Measurements from ENCODE around the gene XPA.

The XPA gene

DNA sequence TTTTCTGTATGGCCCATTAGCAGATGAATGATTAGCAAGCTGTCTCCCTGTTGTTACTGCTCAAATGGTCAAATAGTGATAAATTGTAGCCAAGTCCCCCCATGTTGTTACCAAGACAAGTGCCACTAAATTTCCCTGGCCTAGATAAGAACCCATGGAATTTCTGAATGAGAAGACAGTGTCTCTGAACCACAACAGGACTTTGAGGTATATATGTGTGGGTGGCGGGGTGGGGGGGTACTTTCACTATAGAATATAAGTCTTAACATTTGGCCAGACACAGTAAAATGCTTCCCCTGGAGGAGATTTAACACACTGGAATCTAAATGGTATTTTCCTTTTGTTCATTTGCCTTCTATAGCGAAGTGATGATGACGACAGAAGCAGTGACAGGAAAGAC lies 28.7 kb downstream of the XPA start:
- ChIA-PET POLR2A (no interaction called here), CTCF (no interaction called here)
- TF ChIP-seq L3MBTL2 (conservative IDR thresholded peaks at IDR 0.05) = no peak
- TF ChIP-seq FOXA1 (IDR thresholded peaks at IDR 0.05) = no peak
- TF ChIP-seq TARDBP (IDR thresholded peaks at IDR 0.05) = no peak
- no peak for TF ChIP-seq LEF1 (IDR thresholded peaks at IDR 0.05; ENCODE audit: borderline replicate concordance)
- TF ChIP-seq CTBP1 (IDR thresholded peaks at IDR 0.05; ENCODE audit: borderline replicate concordance) = no peak
- TF ChIP-seq SP1 (IDR thresholded peaks at IDR 0.05) = no peak
- TF ChIP-seq SUZ12 (IDR thresholded peaks at IDR 0.05) = no peak
- TF ChIP-seq ARNT (IDR thresholded peaks at IDR 0.05) = no peak
- no peak for TF ChIP-seq BHLHE40 (IDR thresholded peaks at IDR 0.05; ENCODE audit: borderline replicate concordance)
- TF ChIP-seq FOXM1 (IDR thresholded peaks at IDR 0.05; ENCODE audit: borderline replicate concordance) = no peak
- no peak for TF ChIP-seq HDGF (IDR thresholded peaks at IDR 0.05; ENCODE audit: borderline replicate concordance)
- no peak for TF ChIP-seq NFRKB (IDR thresholded peaks at IDR 0.05)
- TF ChIP-seq, protein P1, sequence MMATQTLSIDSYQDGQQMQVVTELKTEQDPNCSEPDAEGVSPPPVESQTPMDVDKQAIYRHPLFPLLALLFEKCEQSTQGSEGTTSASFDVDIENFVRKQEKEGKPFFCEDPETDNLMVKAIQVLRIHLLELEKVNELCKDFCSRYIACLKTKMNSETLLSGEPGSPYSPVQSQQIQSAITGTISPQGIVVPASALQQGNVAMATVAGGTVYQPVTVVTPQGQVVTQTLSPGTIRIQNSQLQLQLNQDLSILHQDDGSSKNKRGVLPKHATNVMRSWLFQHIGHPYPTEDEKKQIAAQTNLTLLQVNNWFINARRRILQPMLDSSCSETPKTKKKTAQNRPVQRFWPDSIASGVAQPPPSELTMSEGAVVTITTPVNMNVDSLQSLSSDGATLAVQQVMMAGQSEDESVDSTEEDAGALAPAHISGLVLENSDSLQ (IDR thresholded peaks at IDR 0.05) = no peak
- TF ChIP-seq ELF4 (IDR thresholded peaks at IDR 0.05) = no peak
- TF ChIP-seq FOXK2 (IDR thresholded peaks at IDR 0.05) = no peak
- no peak for TF ChIP-seq ZNF384 (IDR thresholded peaks at IDR 0.05)
- no peak for DNase-seq (ENCODE audit: extremely low spot score)

DNA sequence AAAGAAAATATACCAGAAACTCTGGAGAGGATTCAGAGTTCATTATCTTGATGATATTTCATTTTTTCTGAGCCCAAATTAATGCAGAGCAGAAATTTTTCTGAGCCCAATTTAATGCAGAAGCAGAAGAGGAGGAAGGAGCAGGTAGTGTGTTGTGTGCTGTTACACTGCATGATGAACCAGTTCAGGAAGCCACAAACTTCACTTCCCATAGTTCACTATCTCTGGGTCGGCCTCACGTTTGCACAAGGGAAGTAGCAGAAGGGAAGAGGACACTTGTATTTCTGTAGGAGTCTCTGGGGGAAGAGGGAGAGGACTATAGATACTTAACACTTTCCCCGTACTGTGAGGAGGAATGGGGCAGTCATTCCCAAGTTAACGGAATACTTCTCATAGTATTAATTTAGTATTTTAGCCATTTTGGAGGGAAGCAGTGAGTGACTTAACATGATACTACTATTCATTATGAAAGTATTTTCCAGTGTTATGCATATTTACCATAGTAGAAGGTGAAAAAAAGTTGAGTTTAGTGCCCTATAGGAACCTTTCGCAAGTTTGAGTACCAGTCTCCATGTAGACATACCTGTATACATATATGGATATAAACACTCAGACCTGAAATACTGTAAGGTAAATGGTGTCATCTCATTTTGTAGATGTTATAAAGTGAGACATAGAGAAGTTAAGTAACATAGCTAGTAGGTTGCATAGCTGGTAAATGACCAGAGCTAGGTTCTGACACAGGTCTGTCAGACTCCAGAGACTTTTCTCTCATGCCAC lies 30.0 kb downstream of the XPA start:
- ChIA-PET CTCF (no interaction called here), POLR2A (no interaction called here)
- no peak for DNase-seq (ENCODE audit: extremely low spot score)
- TF ChIP-seq SUZ12 (IDR thresholded peaks at IDR 0.05) (no peak), L3MBTL2 (conservative IDR thresholded peaks at IDR 0.05) (no peak), SP1 (IDR thresholded peaks at IDR 0.05) (no peak), ELF4 (IDR thresholded peaks at IDR 0.05) (no peak), ARNT (IDR thresholded peaks at IDR 0.05) (no peak), FOXA1 (IDR thresholded peaks at IDR 0.05) (no peak), ZNF384 (IDR thresholded peaks at IDR 0.05) (no peak), TARDBP (IDR thresholded peaks at IDR 0.05) (no peak), FOXK2 (IDR thresholded peaks at IDR 0.05) (no peak), NFRKB (IDR thresholded peaks at IDR 0.05) (no peak), LEF1 (IDR thresholded peaks at IDR 0.05; ENCODE audit: borderline replicate concordance) (no peak), BHLHE40 (IDR thresholded peaks at IDR 0.05; ENCODE audit: borderline replicate concordance) (no peak), FOXM1 (IDR thresholded peaks at IDR 0.05; ENCODE audit: borderline replicate concordance) (no peak), CTBP1 (IDR thresholded peaks at IDR 0.05; ENCODE audit: borderline replicate concordance) (no peak), HDGF (IDR thresholded peaks at IDR 0.05; ENCODE audit: borderline replicate concordance) (no peak)
- TF ChIP-seq, protein P1 (IDR thresholded peaks at IDR 0.05) = no peak

- TF ChIP-seq TARDBP (IDR thresholded peaks at IDR 0.05) (no peak), FOXA1 (IDR thresholded peaks at IDR 0.05) (no peak), FOXM1 (IDR thresholded peaks at IDR 0.05; ENCODE audit: borderline replicate concordance) (no peak), CTBP1 (IDR thresholded peaks at IDR 0.05; ENCODE audit: borderline replicate concordance) (no peak), ARNT (IDR thresholded peaks at IDR 0.05) (no peak), FOXK2 (IDR thresholded peaks at IDR 0.05) (no peak), HDGF (IDR thresholded peaks at IDR 0.05; ENCODE audit: borderline replicate concordance) (no peak), ZNF384 (IDR thresholded peaks at IDR 0.05) (no peak), SUZ12 (IDR thresholded peaks at IDR 0.05) (no peak), SP1 (IDR thresholded peaks at IDR 0.05) (no peak), L3MBTL2 (conservative IDR thresholded peaks at IDR 0.05) (no peak), NFRKB (IDR thresholded peaks at IDR 0.05) (no peak), ELF4 (IDR thresholded peaks at IDR 0.05) (no peak)
- TF ChIP-seq, protein P1 (IDR thresholded peaks at IDR 0.05) = no peak
- ChIA-PET POLR2A (no interaction called here), CTCF (no interaction called here)
- no peak for DNase-seq (ENCODE audit: extremely low spot score)
Observed at GRCh38 chr9:97665742-97666141, 31.4 kb downstream of the XPA start.

DNA sequence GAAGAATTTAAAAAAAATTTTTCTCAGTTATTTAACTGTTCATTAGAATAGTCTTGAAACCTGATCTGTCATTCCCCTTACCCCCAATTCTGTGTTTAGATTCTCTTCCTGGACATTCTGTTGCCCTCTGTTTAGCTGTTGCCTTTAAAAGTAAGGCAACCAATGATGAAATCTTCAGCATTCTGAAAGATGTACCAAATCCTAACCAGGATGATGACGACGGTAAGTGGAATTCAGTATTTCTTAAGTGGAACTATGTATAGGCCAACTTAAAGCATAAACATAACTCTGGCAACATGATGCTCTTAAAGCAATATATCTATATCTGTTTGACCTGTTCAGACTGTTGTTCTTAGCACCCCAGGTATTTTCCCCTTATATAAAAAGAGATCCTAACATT lies 36.3 kb downstream of the XPA start:
- ChIA-PET POLR2A (no interaction called here), CTCF (no interaction called here)
- no peak for DNase-seq (ENCODE audit: extremely low spot score)
- TF ChIP-seq TARDBP (IDR thresholded peaks at IDR 0.05) = no peak
- no peak for TF ChIP-seq ELF4 (IDR thresholded peaks at IDR 0.05)
- no peak for TF ChIP-seq BHLHE40 (IDR thresholded peaks at IDR 0.05; ENCODE audit: borderline replicate concordance)
- TF ChIP-seq FOXM1 (IDR thresholded peaks at IDR 0.05; ENCODE audit: borderline replicate concordance) = no peak
- TF ChIP-seq ZNF384 (IDR thresholded peaks at IDR 0.05) = no peak
- no peak for TF ChIP-seq NFRKB (IDR thresholded peaks at IDR 0.05)
- TF ChIP-seq CTBP1 (IDR thresholded peaks at IDR 0.05; ENCODE audit: borderline replicate concordance) = no peak
- TF ChIP-seq SP1 (IDR thresholded peaks at IDR 0.05) = no peak
- no peak for TF ChIP-seq L3MBTL2 (conservative IDR thresholded peaks at IDR 0.05)
- no peak for TF ChIP-seq FOXA1 (IDR thresholded peaks at IDR 0.05)
- TF ChIP-seq SUZ12 (IDR thresholded peaks at IDR 0.05) = no peak

DNA sequence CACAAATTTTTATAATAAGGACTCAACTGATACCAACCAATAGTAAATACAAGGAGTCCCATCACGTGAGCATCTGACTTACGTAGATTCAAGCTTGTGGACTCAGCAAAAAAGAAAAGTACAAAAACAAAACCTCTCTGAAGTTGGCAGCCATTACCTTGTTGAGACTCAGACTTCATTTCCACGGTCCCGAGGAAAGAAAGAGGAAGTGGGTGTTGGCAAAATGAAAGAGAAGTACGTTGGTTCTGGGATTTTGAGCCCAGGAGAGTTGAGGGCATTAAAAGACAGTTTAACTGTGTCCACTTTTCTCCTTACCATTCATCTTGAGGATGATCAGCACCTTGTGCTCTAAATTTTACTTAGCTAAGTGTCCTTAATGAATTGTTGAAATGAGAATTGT lies 36.8 kb downstream of the XPA start:
- CTCF ChIA-PET = no interaction called here
- no peak for DNase-seq (ENCODE audit: extremely low spot score)
- POLR2A ChIA-PET = no interaction called here
- no peak for TF ChIP-seq TARDBP (IDR thresholded peaks at IDR 0.05)
- TF ChIP-seq, protein P1 (IDR thresholded peaks at IDR 0.05) = no peak
- TF ChIP-seq L3MBTL2 (conservative IDR thresholded peaks at IDR 0.05) = no peak

Measured in HEK293T (cell line).